ENCODE data around the gene FBXL12. TPM values are rescaled to one million over a fixed set of nuclear protein-coding genes. Genes with fewer than 3 reads are reported as not detected.

Gene FBXL12
- total RNA-seq = 10 to 100 TPM; 12.7 to 18.6 TPM

GRCh38 chr19:9818734-9819595 lies at the start of gene FBXL12:
TSS of gene FBXL12 (minus strand) at chr19:9819079. CDS start at chr19:9818813, 266 bp downstream.

GRCh38 chr19:9834726-9835506 lies 16.0 kb upstream of the FBXL12 start, which contains the start of gene PIN1:
TSS of gene PIN1 (plus strand) at chr19:9835318. CDS start at chr19:9835345, 27 bp downstream.

GRCh38 chr19:9827289-9828238 lies 8.7 kb upstream of the FBXL12 start, which contains the start of gene UBL5:
TSS of gene UBL5 (plus strand) at chr19:9827918. CDS start at chr19:9828338, 420 bp downstream.

GRCh38 chr19:9768175-9769112 lies 50.4 kb downstream of the FBXL12 start, which contains the start of gene ZNF846:
TSS of gene ZNF846 (minus strand) at chr19:9768738. CDS start at chr19:9764950, 3,788 bp downstream.

Small RNA genes within 50 kb of the gene (small RNA-seq; reads per million reads assigned to genes)
- 0.13 to 0.81 reads per million in 2 donors for gene RF00156

Other genes starting within 250 kb of the FBXL12 start
- 10 to 100 TPM; 32.3 to 53.3 TPM for gene ZNF121, start 234.6 kb downstream of the FBXL12 start, total RNA-seq
- gene ZNF561, start 197.8 kb downstream of the FBXL12 start, total RNA-seq = 10 to 100 TPM; 25.6 to 39.9 TPM
- 10 to 100 TPM; 27.9 to 29.0 TPM for gene ZNF562, start 144.0 kb downstream of the FBXL12 start, total RNA-seq
- 1 to 10 TPM; 3.3 to 7.6 TPM for gene ZNF846, start 50.3 kb downstream of the FBXL12 start, total RNA-seq
- gene UBL5, start 8.8 kb upstream of the FBXL12 start, total RNA-seq = 100 to 1,000 TPM; 189 to 223 TPM
- gene PIN1, start 16.2 kb upstream of the FBXL12 start, total RNA-seq = 100 to 1,000 TPM; 119 to 128 TPM
- gene OLFM2, start 117.4 kb upstream of the FBXL12 start, total RNA-seq = 1 to 10 TPM; 2.0 to 4.1 TPM
- gene COL5A3, start 191.4 kb upstream of the FBXL12 start, total RNA-seq = 10 to 100 TPM; 34.8 to 47.3 TPM
- gene RDH8, start 194.4 kb upstream of the FBXL12 start, total RNA-seq = 1 to 10 TPM; 1.4 to 2.7 TPM